Loucy (cell line): Measurements from ENCODE around the gene BLVRA.

Experiments used
- CTCF ChIP-seq: fragments of 200-600 bp; sonication (generic); conservative IDR thresholded peaks from 2 replicates; pipeline ENCODE4 v1.5.1; 2014; ENCODE audit warnings: mild to moderate bottlenecking, antibody characterized with exemption, low read length
- EZH2phosphoT487 ChIP-seq: fragments of 200-600 bp; IDR thresholded peaks from 2 replicates; pipeline ENCODE4 v1.6.1; 2018; ENCODE audit warnings: antibody characterized with exemption, mild to moderate bottlenecking, moderate library complexity, borderline replicate concordance

GRCh38 chr7:43735403-43735801, 23.1 kb upstream of the BLVRA start:
- no peak for TF ChIP-seq CTCF
- no peak for TF ChIP-seq EZH2phosphoT487
